ENCODE results near the gene IFNGR2.

IFNGR2 gene

GRCh38 chr21:33414068-33414467, 10.9 kb downstream of the IFNGR2 start:
- Histone ChIP-seq H3K9me3 (ENCODE audit: control insufficient read depth, low read length) (no peaks in the 10 kb centered on the region), H3K36me3 (ENCODE audit: control insufficient read depth, insufficient read depth, low read length) (no peaks in the 10 kb centered on the region), H3K27ac (no peak overlapping the region), H3K4me2 (ENCODE audit: low read length) (no peak overlapping the region), H3K9ac (no peak overlapping the region), H3K27me3 (ENCODE audit: control insufficient read depth, insufficient read depth, low read length) (no peaks in the 10 kb centered on the region), H2AFZ (no peak overlapping the region), H3K4me1 (no peaks in the 10 kb centered on the region), H3K4me3 (ENCODE audit: low read depth, low read length) (no peak overlapping the region), H3K79me2 (no peaks in the 10 kb centered on the region)
- no peak for TF ChIP-seq CTCF (IDR thresholded peaks at IDR 0.05)

DNA sequence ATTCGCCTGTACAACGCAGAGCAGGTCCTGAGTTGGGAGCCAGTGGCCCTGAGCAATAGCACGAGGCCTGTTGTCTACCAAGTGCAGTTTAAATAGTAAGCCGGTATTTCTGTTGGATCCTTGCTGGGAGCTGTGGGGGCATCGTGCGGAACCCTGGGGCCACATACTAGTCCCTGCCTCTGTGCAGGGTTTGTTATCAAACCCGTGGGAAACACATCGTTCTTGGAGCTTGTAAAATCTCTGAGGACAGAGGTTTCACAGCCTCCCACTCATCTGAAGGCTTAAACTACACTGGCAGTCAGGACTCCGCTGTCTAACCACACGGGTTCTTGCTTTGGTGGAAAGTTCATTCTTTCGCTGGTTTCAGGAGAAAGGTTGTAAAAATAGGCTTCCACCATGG, 11.7 kb downstream of the IFNGR2 start:
- no peak overlapping the region for H3K27ac ChIP-seq
- TF ChIP-seq CTCF (IDR thresholded peaks at IDR 0.05) = no peak
- no peaks in the 10 kb centered on the region for H3K9me3 ChIP-seq (ENCODE audit: control insufficient read depth, low read length)
- H3K36me3 ChIP-seq (ENCODE audit: control insufficient read depth, insufficient read depth, low read length) = no peaks in the 10 kb centered on the region
- H3K79me2 ChIP-seq = no peaks in the 10 kb centered on the region
- H3K9ac ChIP-seq = no peak overlapping the region
- no peak overlapping the region for H3K4me2 ChIP-seq (ENCODE audit: low read length)
- no peaks in the 10 kb centered on the region for H3K27me3 ChIP-seq (ENCODE audit: control insufficient read depth, insufficient read depth, low read length)
- no peak overlapping the region for H3K4me3 ChIP-seq (ENCODE audit: low read depth, low read length)
- no peaks in the 10 kb centered on the region for H3K4me1 ChIP-seq
- H2AFZ ChIP-seq = no peak overlapping the region

- Histone ChIP-seq H3K4me1 (no peaks in the 10 kb centered on the region), H3K9me3 (ENCODE audit: control insufficient read depth, low read length) (no peaks in the 10 kb centered on the region), H3K27me3 (ENCODE audit: control insufficient read depth, insufficient read depth, low read length) (no peaks in the 10 kb centered on the region), H2AFZ (no peak overlapping the region), H3K27ac (no peak overlapping the region), H3K4me3 (ENCODE audit: low read depth, low read length) (no peak overlapping the region), H3K79me2 (peaks cover 2% of the 10 kb centered on the region), H3K36me3 (ENCODE audit: control insufficient read depth, insufficient read depth, low read length) (no peaks in the 10 kb centered on the region), H3K4me2 (ENCODE audit: low read length) (no peak overlapping the region), H3K9ac (no peak overlapping the region)
- TF ChIP-seq CTCF (IDR thresholded peaks at IDR 0.05) = no peak
Measured at GRCh38 chr21:33418691-33419090, 15.5 kb downstream of the IFNGR2 start.

GRCh38 chr21:33419538-33420123, 16.4 kb downstream of the IFNGR2 start:
- Histone ChIP-seq H3K4me1 (no peaks in the 10 kb centered on the region), H3K4me3 (ENCODE audit: low read depth, low read length) (no peak overlapping the region), H3K4me2 (ENCODE audit: low read length) (no peak overlapping the region), H2AFZ (no peak overlapping the region), H3K79me2 (peaks cover 2% of the 10 kb centered on the region), H3K36me3 (ENCODE audit: control insufficient read depth, insufficient read depth, low read length) (no peaks in the 10 kb centered on the region), H3K9me3 (ENCODE audit: control insufficient read depth, low read length) (no peaks in the 10 kb centered on the region), H3K27ac (no peak overlapping the region), H3K9ac (no peak overlapping the region), H3K27me3 (ENCODE audit: control insufficient read depth, insufficient read depth, low read length) (no peaks in the 10 kb centered on the region)
- TF ChIP-seq CTCF (IDR thresholded peaks at IDR 0.05) = no peak

GRCh38 chr21:33421713-33422393, 18.6 kb downstream of the IFNGR2 start:
- Histone ChIP-seq H3K36me3 (ENCODE audit: control insufficient read depth, insufficient read depth, low read length) (no peaks in the 10 kb centered on the region), H3K4me3 (ENCODE audit: low read depth, low read length) (no peak overlapping the region), H3K9ac (no peak overlapping the region), H3K79me2 (peaks cover 2% of the 10 kb centered on the region), H2AFZ (no peak overlapping the region), H3K4me1 (no peaks in the 10 kb centered on the region), H3K4me2 (ENCODE audit: low read length) (no peak overlapping the region), H3K27me3 (ENCODE audit: control insufficient read depth, insufficient read depth, low read length) (no peaks in the 10 kb centered on the region), H3K9me3 (ENCODE audit: control insufficient read depth, low read length) (no peaks in the 10 kb centered on the region), H3K27ac (no peak overlapping the region)
- no peak for TF ChIP-seq CTCF (IDR thresholded peaks at IDR 0.05)
